Endothelial cell of umbilical vein (primary cell): ENCODE results near the gene RC3H1. TPM values are rescaled to one million over a fixed set of nuclear protein-coding genes. Genes with fewer than 3 reads are reported as not detected.

Experiments
- BruUV-seq: library from RNA; stranded (reverse); fragments of 400-500 nt; replicated peaks from 2 replicates; lab custom pipeline; 2021; lab: Mats Ljungman, UMichigan
- CTCF ChIA-PET: fragments of 300-600, 350-600 bp; sonication (Branson Sonifier 250); formaldehyde crosslinking; loops from one replicate; lab custom pipeline; 2021; ENCODE audit warnings: antibody characterized with exemption, inconsistent platforms; lab: Charles Lee
- POLR2A ChIA-PET: fragments of 300-600, 350-600 bp; sonication (Branson Sonifier 250); formaldehyde crosslinking; loops from one replicate; lab custom pipeline; 2021; ENCODE audit warnings: antibody characterized with exemption, inconsistent platforms; lab: Charles Lee
- DNase-seq: peaks from one replicate; pipeline ENCODE4 v3.0.0-alpha.2; 2011; ENCODE audit warnings: low read depth, low spot score
- FAIRE-seq: peaks from 2 replicates; lab custom pipeline; 2011; peaks lifted over from hg19 to GRCh38; lab: Jason Lieb, UNC
- H2AFZ ChIP-seq: 2 replicates; pipeline ENCODE4 v1.6.0; 2012; ENCODE audit warnings: low read depth, low read length, control low read depth, inconsistent platforms
- H3K27ac ChIP-seq: 2 replicates; pipeline ENCODE4 v1.5.1; 2011; ENCODE audit warnings: low read depth, mild to moderate bottlenecking, control low read depth, low read length, moderate library complexity; ENCODE audit not compliant: insufficient read depth
- H3K27me3 ChIP-seq, 2 experiments: 2 replicates each; pipeline versions ENCODE4 v1.6.0 to v1.6.1; 2011; ENCODE audit warnings: low read length in 2 of 2, mixed read lengths in 1 of 2; ENCODE audit not compliant: control insufficient read depth in 2 of 2, insufficient read depth in 2 of 2
- H3K36me3 ChIP-seq, 2 experiments: 2 replicates in 1 of 2; 3 replicates in 1 of 2; pipeline ENCODE4 v1.5.1; 2011; ENCODE audit warnings: low read length in 2 of 2, mild to moderate bottlenecking in 1 of 2, moderate library complexity in 1 of 2; ENCODE audit not compliant: control insufficient read depth in 2 of 2, insufficient read depth in 2 of 2; ENCODE audit errors: extremely low read depth in 1 of 2
- H3K4me1 ChIP-seq: 3 replicates; pipeline ENCODE4 v1.5.1; 2011; ENCODE audit warnings: mild to moderate bottlenecking, low read length; ENCODE audit not compliant: control insufficient read depth, insufficient read depth; ENCODE audit errors: extremely low read depth
- H3K4me2 ChIP-seq: 2 replicates; pipeline ENCODE4 v1.6.1; 2011; ENCODE audit warnings: low read length, control low read depth, mixed read lengths; ENCODE audit not compliant: insufficient read depth
- H3K4me3 ChIP-seq, 3 experiments: fragments of 200-600 bp in 1 of 3; sonication (generic), shearing (Covaris generic) in 1 of 3; replicated peaks in 1 of 3; 2 replicates each; pipeline ENCODE4 v1.5.1; 2011 to 2016; ENCODE audit warnings: control low read depth in 3 of 3, low read length in 3 of 3, mild to moderate bottlenecking in 2 of 3, inconsistent platforms in 1 of 3, low read depth in 1 of 3, moderate library complexity in 1 of 3; ENCODE audit not compliant: insufficient read depth in 1 of 3
- H3K79me2 ChIP-seq: 2 replicates; pipeline ENCODE4 v1.6.0; 2012; ENCODE audit warnings: low read length, inconsistent platforms; ENCODE audit not compliant: control insufficient read depth, insufficient read depth
- H3K9ac ChIP-seq: replicated peaks from 2 replicates; pipeline ENCODE3; 2011; ENCODE audit warnings: low read length, control low read depth; ENCODE audit not compliant: insufficient read depth; ENCODE audit errors: extremely low read depth
- H3K9me1 ChIP-seq: replicated peaks from 3 replicates; pipeline ENCODE4 v1.6.0; 2011; ENCODE audit warnings: mild to moderate bottlenecking, low read length; ENCODE audit not compliant: control insufficient read depth, insufficient read depth; ENCODE audit errors: extremely low read depth
- H3K9me3 ChIP-seq: replicated peaks from 2 replicates; pipeline ENCODE4 v1.5.1; 2012; ENCODE audit warnings: low read length, inconsistent platforms; ENCODE audit not compliant: control insufficient read depth, insufficient read depth
- H4K20me1 ChIP-seq: replicated peaks from 2 replicates; pipeline ENCODE3; 2011; ENCODE audit warnings: mild to moderate bottlenecking, low read length; ENCODE audit not compliant: control insufficient read depth, insufficient read depth; ENCODE audit errors: extremely low read depth
- EZH2 ChIP-seq: IDR thresholded peaks from 2 replicates; pipeline ENCODE4 v1.6.1; 2012; ENCODE audit warnings: borderline replicate concordance, low read depth, mild to moderate bottlenecking, moderate library complexity, low read length, inconsistent platforms; ENCODE audit not compliant: severe bottlenecking
- FOS ChIP-seq: IDR thresholded peaks from 2 replicates; pipeline ENCODE4 v1.6.1; 2011; ENCODE audit warnings: mild to moderate bottlenecking, low read length, moderate library complexity, borderline replicate concordance; ENCODE audit not compliant: insufficient read depth
- GATA2 ChIP-seq: IDR thresholded peaks from 2 replicates; pipeline ENCODE4 v1.7.0; 2011; ENCODE audit warnings: low read depth, mild to moderate bottlenecking, moderate library complexity, mixed read lengths, low read length; ENCODE audit not compliant: insufficient read length, insufficient read depth
- JUN ChIP-seq: IDR thresholded peaks from 2 replicates; pipeline ENCODE4 v1.6.1; 2011; ENCODE audit warnings: borderline replicate concordance, low read depth; ENCODE audit not compliant: insufficient read length, insufficient read depth
- MYC ChIP-seq: IDR thresholded peaks from one replicate; pipeline ENCODE4 v1.6.1; 2011; ENCODE audit warnings: mild to moderate bottlenecking, low read depth, low read length
- POLR2A ChIP-seq: IDR thresholded peaks from 2 replicates; pipeline ENCODE4 v1.6.1; 2012; ENCODE audit warnings: low read depth, mild to moderate bottlenecking, control low read depth, low read length
- POLR2AphosphoS5 ChIP-seq: IDR thresholded peaks from 2 replicates; pipeline ENCODE4 v1.6.1; 2012; ENCODE audit warnings: low read depth, mild to moderate bottlenecking, control low read depth, low read length, moderate library complexity; ENCODE audit not compliant: insufficient read depth
- dilution Hi-C: fragments of 300-500 bp; cut with MboI; formaldehyde crosslinking; loops from one replicate; pipeline ENCODE4 v1.15.0; 2019; ENCODE audit warnings: low sequenced_read_pairs; ENCODE audit not compliant: extremely low pct_ligation_motif_present
- intact Hi-C: fragments of 100-400 bp; cut with micrococcal nuclease; formaldehyde crosslinking; loops from one replicate; pipeline ENCODE4 v1.10.0; 2022
- polyA plus RNA-seq, 4 experiments: library from polyadenylated mRNA; depleted of rRNA in 3 of 4; stranded (reverse) in 3 of 4; unstranded in 1 of 4; fragments of >200 nt; gene quantifications; 2 replicates each; pipeline versions ENCODE4 v1.2.1 to v1.2.3, GENCODE V29; 2011 to 2012; ENCODE audit warnings: missing spikeins in 1 of 4
- total RNA-seq: library from RNA; stranded (reverse); gene quantifications from 2 replicates; pipeline ENCODE4 v1.2.3, GENCODE V29; 2021
- TF ChIP-seq, protein P1 (sequence below): IDR thresholded peaks from 2 replicates; pipeline ENCODE4 v1.6.1; 2011; ENCODE audit not compliant: insufficient read depth, insufficient read length
- TF ChIP-seq, protein P2 (sequence below), 2 donors: IDR thresholded peaks; 1 replicate in 1 of 2; 2 replicates in 1 of 2; pipeline ENCODE4 v1.5.1; 2011; ENCODE audit warnings: low read length in 2 of 2, mild to moderate bottlenecking in 2 of 2, moderate library complexity in 2 of 2, control low read depth in 1 of 2, inconsistent platforms in 1 of 2, low read depth in 1 of 2; ENCODE audit not compliant: insufficient read depth in 1 of 2; ENCODE audit errors: extremely low read depth in 1 of 2

Gene RC3H1
- total and polyA plus RNA-seq, 2 donors (not counting 3 experiments of a cell fraction or from before 2014, with no cell fraction given) = 7.0 to 41.4 TPM

GRCh38 chr1:173988068-173988467 is 34.1 kb downstream of the RC3H1 start:
- no peak overlapping the region for H3K9ac ChIP-seq
- ChIA-PET POLR2A (no interaction called here), CTCF (no interaction called here)
- H3K79me2 ChIP-seq = peaks cover 12% of the 10 kb centered on the region
- intact Hi-C loops = no loop called here
- no peaks in the 10 kb centered on the region for H3K9me3 ChIP-seq
- dilution Hi-C loops = no loop called here
- H3K4me1 ChIP-seq = no peaks in the 10 kb centered on the region
- DNase-seq (no peak), FAIRE-seq (no peak)
- H3K27me3 ChIP-seq = no peaks in the 10 kb centered on the region
- TF ChIP-seq JUN = no peak
- TF ChIP-seq EZH2 = no peak
- TF ChIP-seq, protein P1, sequence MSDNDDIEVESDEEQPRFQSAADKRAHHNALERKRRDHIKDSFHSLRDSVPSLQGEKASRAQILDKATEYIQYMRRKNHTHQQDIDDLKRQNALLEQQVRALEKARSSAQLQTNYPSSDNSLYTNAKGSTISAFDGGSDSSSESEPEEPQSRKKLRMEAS = no peak
- TF ChIP-seq MYC = no peak
- TF ChIP-seq POLR2A = no peak
- TF ChIP-seq POLR2AphosphoS5 = no peak
- TF ChIP-seq, protein P2, sequence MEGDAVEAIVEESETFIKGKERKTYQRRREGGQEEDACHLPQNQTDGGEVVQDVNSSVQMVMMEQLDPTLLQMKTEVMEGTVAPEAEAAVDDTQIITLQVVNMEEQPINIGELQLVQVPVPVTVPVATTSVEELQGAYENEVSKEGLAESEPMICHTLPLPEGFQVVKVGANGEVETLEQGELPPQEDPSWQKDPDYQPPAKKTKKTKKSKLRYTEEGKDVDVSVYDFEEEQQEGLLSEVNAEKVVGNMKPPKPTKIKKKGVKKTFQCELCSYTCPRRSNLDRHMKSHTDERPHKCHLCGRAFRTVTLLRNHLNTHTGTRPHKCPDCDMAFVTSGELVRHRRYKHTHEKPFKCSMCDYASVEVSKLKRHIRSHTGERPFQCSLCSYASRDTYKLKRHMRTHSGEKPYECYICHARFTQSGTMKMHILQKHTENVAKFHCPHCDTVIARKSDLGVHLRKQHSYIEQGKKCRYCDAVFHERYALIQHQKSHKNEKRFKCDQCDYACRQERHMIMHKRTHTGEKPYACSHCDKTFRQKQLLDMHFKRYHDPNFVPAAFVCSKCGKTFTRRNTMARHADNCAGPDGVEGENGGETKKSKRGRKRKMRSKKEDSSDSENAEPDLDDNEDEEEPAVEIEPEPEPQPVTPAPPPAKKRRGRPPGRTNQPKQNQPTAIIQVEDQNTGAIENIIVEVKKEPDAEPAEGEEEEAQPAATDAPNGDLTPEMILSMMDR (IDR thresholded peaks at IDR 0.05; ENCODE audit: extremely low read depth in 1 of 2, insufficient read depth in 1 of 2, low read depth in 1 of 2, low read length in 2 of 2) = no peak
- TF ChIP-seq GATA2 = no peak
- TF ChIP-seq FOS = no peak
- H3K27ac ChIP-seq = no peak overlapping the region
- H3K9me1 ChIP-seq = no peaks in the 10 kb centered on the region
- no peak overlapping the region for H3K4me3 ChIP-seq
- H2AFZ ChIP-seq = no peak overlapping the region
- H3K36me3 ChIP-seq = peaks cover 11 to 18% of the 10 kb centered on the region in 2 experiments
- H4K20me1 ChIP-seq = no peaks in the 10 kb centered on the region
- BruUV-seq = no TSS peak
- H3K4me2 ChIP-seq = no peak overlapping the region
